SK-N-MC (cell line): ENCODE results near the gene TTC29.

Experiments
- EZH2 ChIP-seq: fragments of 200-600 bp; sonication (generic); IDR thresholded peaks from one replicate; pipeline ENCODE4 v1.6.1; 2017; ENCODE audit warnings: antibody characterized with exemption
- POLR2AphosphoS5 ChIP-seq: IDR thresholded peaks from 2 replicates; pipeline ENCODE4 v1.6.1; 2012; ENCODE audit warnings: mild to moderate bottlenecking, low read depth, low read length, borderline replicate concordance

DNA sequence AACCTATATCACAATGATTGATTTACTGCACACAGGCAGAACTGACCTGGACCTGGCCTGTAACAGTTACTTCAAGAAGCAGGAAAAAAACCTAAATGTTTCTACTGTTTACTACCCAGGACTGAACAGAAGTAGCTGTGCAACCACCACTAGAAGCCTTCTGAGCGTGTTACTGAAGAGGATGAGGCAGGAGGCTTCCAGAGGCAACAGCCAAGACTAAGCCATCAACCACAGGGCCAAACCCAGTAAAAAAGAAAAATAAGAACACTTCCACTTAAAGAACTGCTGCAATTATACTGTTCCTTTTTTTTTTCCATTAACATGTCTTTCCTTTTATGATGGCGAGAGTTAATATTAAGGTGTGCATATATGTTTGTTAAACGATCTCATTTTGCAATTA is 29.4 kb upstream of the TTC29 start:
- TF ChIP-seq EZH2 (no peak), POLR2AphosphoS5 (no peak)
